ENCODE data around the gene DDX24.
A peak's percentile ranks its signal among the peaks of the same experiment; 100 is the strongest.

DDX24 gene

GRCh38 chr14:94001501-94002396 lies 79.3 kb downstream of the DDX24 start:
- DNase-seq = peak; percentile 28 to 55

- no peak for DNase-seq
Measured at GRCh38 chr14:94001016-94001415, 80.0 kb downstream of the DDX24 start.

GRCh38 chr14:94000267-94000666 lies 80.7 kb downstream of the DDX24 start:
- no peak for DNase-seq

- no peak for DNase-seq
Measured at GRCh38 chr14:93999573-93999972, 81.4 kb downstream of the DDX24 start.

- DNase-seq = no peak
Measured at GRCh38 chr14:93998871-93999403, 82.1 kb downstream of the DDX24 start.

Measured in NCI-H1930 (cell line).